OCI-LY7 (cell line): ENCODE data around the gene CYB561D1. TPM values are rescaled to one million over a fixed set of nuclear protein-coding genes. Genes with fewer than 3 reads are reported as not detected.

Experiments used
- BruUV-seq: library from RNA; stranded (reverse); fragments of 400-500 nt; replicated peaks from 2 replicates; lab custom pipeline; 2021; lab: Mats Ljungman, UMichigan
- CTCF ChIA-PET: fragments of 300-600 bp; sonication (Branson Sonifier 250); formaldehyde crosslinking; loops from one replicate; lab custom pipeline; 2022; ENCODE audit warnings: antibody characterized with exemption; ENCODE audit not compliant: unreplicated experiment; lab: Charles Lee
- POLR2A ChIA-PET: fragments of 300-600 bp; sonication (Branson Sonifier 250); formaldehyde crosslinking; loops from one replicate; lab custom pipeline; 2022; ENCODE audit warnings: antibody characterized with exemption; lab: Charles Lee
- DNase-seq: peaks from one replicate; pipeline ENCODE4 v3.0.0-alpha.2; 2015; ENCODE audit warnings: low spot score
- H2AFZ ChIP-seq: fragments of 200-600 bp; sonication (generic), shearing (Covaris generic); 2 replicates; pipeline ENCODE4 v1.6.1; 2014; ENCODE audit warnings: mild to moderate bottlenecking, antibody characterized with exemption, low read length, moderate library complexity
- H3K27ac ChIP-seq: fragments of 200-600 bp; sonication (generic); 2 replicates; pipeline ENCODE4 v1.5.1; 2014; ENCODE audit warnings: mixed run types, low read depth, mild to moderate bottlenecking, moderate library complexity, low read length, inconsistent platforms; ENCODE audit not compliant: poor library complexity, severe bottlenecking
- H3K36me3 ChIP-seq: fragments of 200-600 bp; sonication (generic); 2 replicates; pipeline ENCODE4 v1.6.1; 2014; ENCODE audit warnings: mild to moderate bottlenecking, antibody characterized with exemption, low read length, moderate library complexity, mixed read lengths; ENCODE audit not compliant: insufficient read depth
- H3K4me1 ChIP-seq: fragments of 200-600 bp; sonication (generic); 2 replicates; pipeline ENCODE4 v1.5.1; 2014; ENCODE audit warnings: mild to moderate bottlenecking, low read length; ENCODE audit not compliant: insufficient read depth, poor library complexity, severe bottlenecking
- H3K4me2 ChIP-seq: fragments of 200-600 bp; sonication (generic); 2 replicates; pipeline ENCODE4 v1.6.1; 2014; ENCODE audit warnings: mild to moderate bottlenecking, low read length
- H3K4me3 ChIP-seq: fragments of 200-600 bp; sonication (generic); 2 replicates; pipeline ENCODE4 v1.5.1; 2014; ENCODE audit warnings: mild to moderate bottlenecking, low read depth, low read length; ENCODE audit not compliant: poor library complexity, severe bottlenecking
- H3K79me2 ChIP-seq: fragments of 200-600 bp; sonication (generic); 2 replicates; pipeline ENCODE4 v1.6.1; 2016; ENCODE audit warnings: low read depth, mild to moderate bottlenecking, low read length, moderate library complexity, mixed read lengths; ENCODE audit not compliant: insufficient read depth
- H3K9me2 ChIP-seq: fragments of 200-600 bp; sonication (generic); 2 replicates; pipeline ENCODE4 v1.6.1; 2016; ENCODE audit warnings: mild to moderate bottlenecking, low read length, mixed read lengths; ENCODE audit not compliant: insufficient read depth
- H3K9me3 ChIP-seq: fragments of 200-600 bp; sonication (generic); 2 replicates; pipeline ENCODE4 v1.6.1; 2014; ENCODE audit warnings: mild to moderate bottlenecking, mixed run types, low read length, mixed read lengths
- H4K20me1 ChIP-seq: fragments of 200-600 bp; sonication (generic); 2 replicates; pipeline ENCODE4 v1.6.1; 2014; ENCODE audit warnings: mild to moderate bottlenecking, antibody characterized with exemption, low read length, moderate library complexity, mixed read lengths; ENCODE audit not compliant: insufficient read depth
- CTCF ChIP-seq: fragments of 200-600 bp; sonication (generic); conservative IDR thresholded peaks from 2 replicates; pipeline ENCODE4 v1.5.1; 2014; ENCODE audit warnings: mild to moderate bottlenecking, antibody characterized with exemption, low read length, moderate library complexity, mixed read lengths
- EZH2phosphoT487 ChIP-seq: fragments of 200-600 bp; sonication (generic); IDR thresholded peaks from 2 replicates; pipeline ENCODE4 v1.6.1; 2018; ENCODE audit warnings: low read depth, borderline replicate concordance, mild to moderate bottlenecking, mixed run types, antibody characterized with exemption, low read length, moderate library complexity, mixed read lengths
- intact Hi-C: fragments of 100-400 bp; cut with micrococcal nuclease; formaldehyde crosslinking; loops from one replicate; pipeline ENCODE4 v1.10.0; 2022; ENCODE audit not compliant: unreplicated experiment
- total RNA-seq, 2 experiments: library from RNA; depleted of rRNA in 1 of 2; stranded (reverse); fragments of >200 nt in 1 of 2; shearing (Covaris generic) in 1 of 2; gene quantifications; 2 replicates each; pipeline ENCODE4 v1.2.3, GENCODE V29; 2014 to 2022

CYB561D1 gene
- total RNA-seq, 2 experiments from 2014 or later, result 6.2 to 10.5 TPM

GRCh38 chr1:109527098-109527811, 33.4 kb downstream of the CYB561D1 start:
- POLR2A ChIA-PET, result interaction anchor here (0.5 kb wide), 1 partner anchor 63 kb away, joined by 3 read pairs; no protein-coding TSS in a partner anchor
- CTCF ChIA-PET, result no interaction called here
- Histone ChIP-seq H3K36me3 (no peaks in the 10 kb centered on the region), H4K20me1 (no peaks in the 10 kb centered on the region), H3K4me1 (no peaks in the 10 kb centered on the region), H3K4me2 (no peak overlapping the region), H3K9me3 (no peaks in the 10 kb centered on the region), H3K27ac (no peak overlapping the region), H3K79me2 (no peaks in the 10 kb centered on the region), H2AFZ (no peak overlapping the region), H3K9me2 (no peaks in the 10 kb centered on the region), H3K4me3 (no peak overlapping the region)
- BruUV-seq, result no TSS peak
- intact Hi-C loops, result no loop called here
- DNase-seq, result no peak
- no peak for TF ChIP-seq CTCF
- TF ChIP-seq EZH2phosphoT487, result no peak

GRCh38 chr1:109527846-109528695, 34.2 kb downstream of the CYB561D1 start:
- Histone ChIP-seq H3K4me2 (no peak overlapping the region), H2AFZ (no peak overlapping the region), H3K4me1 (peaks cover 6% of the 10 kb centered on the region), H3K79me2 (no peaks in the 10 kb centered on the region), H4K20me1 (no peaks in the 10 kb centered on the region), H3K4me3 (no peak overlapping the region), H3K27ac (no peak overlapping the region), H3K9me2 (no peaks in the 10 kb centered on the region), H3K36me3 (no peaks in the 10 kb centered on the region), H3K9me3 (no peaks in the 10 kb centered on the region)
- ChIA-PET POLR2A (interaction anchor here (0.7 to 1.0 kb wide), 2 partner anchors 16 to 21 kb away, joined by 3 read pairs; no protein-coding TSS in a partner anchor), CTCF (interaction anchor here (0.6 kb wide), 1 partner anchor 110 kb away, joined by 3 read pairs; no protein-coding TSS in a partner anchor)
- TF ChIP-seq EZH2phosphoT487 (no peak), CTCF (no peak)
- no peak for DNase-seq
- intact Hi-C loops, result no loop called here
- BruUV-seq, result no TSS peak
